Ovary (tissue), 9 donors: Measurements from ENCODE around the gene BCAS1. TPM values are rescaled to one million over a fixed set of nuclear protein-coding genes. Genes with fewer than 3 reads are reported as not detected.

Source experiments
- DNase-seq, 5 donors: peaks; one replicate each; pipeline ENCODE4 v3.0.0-alpha.2; 2019 to 2020
- H3K27ac ChIP-seq, 2 donors: fragments of 200-600 bp; one replicate each; pipeline versions ENCODE4 v1.5.1 to v1.8.0; 2019 to 2022
- H3K27me3 ChIP-seq: fragments of 200-600 bp; one replicate; pipeline ENCODE4 v1.8.0; 2022
- H3K36me3 ChIP-seq: fragments of 200-600 bp; sonication (generic); one replicate; pipeline ENCODE4 v1.5.1; 2019
- H3K4me1 ChIP-seq: one replicate; pipeline ENCODE4 v1.8.1; 2013; ENCODE audit warnings: mild to moderate bottlenecking, moderate library complexity; ENCODE audit not compliant: insufficient read depth
- H3K4me3 ChIP-seq: fragments of 200-600 bp; sonication (generic); one replicate; pipeline ENCODE4 v1.5.1; 2017
- H3K9me3 ChIP-seq, 2 donors: fragments of 200-600 bp in 1 of 2; sonication (generic) in 1 of 2; one replicate each; pipeline versions ENCODE4 v1.5.1 to v1.8.1; 2013 to 2019; ENCODE audit warnings: mild to moderate bottlenecking in 1 of 2, moderate library complexity in 1 of 2
- EP300 ChIP-seq: sonication (generic); formaldehyde crosslinking; IDR thresholded peaks from one replicate; pipeline ENCODE4 v1.6.1; 2017; ENCODE audit warnings: antibody characterized with exemption
- POLR2A ChIP-seq: fragments of 450-650 bp; IDR thresholded peaks from one replicate; pipeline ENCODE4 v1.6.1; 2017; ENCODE audit warnings: antibody characterized with exemption, mild to moderate bottlenecking, moderate library complexity
- WGBS, 3 donors: extraction: QIAGEN DNeasy Blood & Tissue Kit in 1 of 3; methylation state at CpG; one replicate each; pipeline versions ENCODE4 v1.1.5 to v1.1.7; 2013 to 2017; 5-methylcytosine and 5-hydroxymethylcytosine counted together
- intact Hi-C, 4 donors: fragments of 100-400 bp; cut with DNase I; formaldehyde crosslinking; loops; one replicate each; pipeline versions ENCODE4 v1.11.0 to v1.15.1; 2022 to 2023
- polyA plus RNA-seq, 2 donors: library from polyadenylated mRNA; stranded (reverse); fragments of 200-250 nt in 1 of 2; fragments of 350-450 nt in 1 of 2; fragmentation: Illumina TruSeq in 1 of 2; extraction: RNeasy Lipid Tissue Mini Kit (QIAGEN cat#74804) in 1 of 2; gene quantifications; one replicate each; pipeline ENCODE4 v1.2.3, GENCODE V29; 2013 to 2014
- total RNA-seq, 7 donors: library from RNA; depleted of rRNA in 2 of 7; stranded (reverse); fragments of >200 nt in 2 of 7; fragmentation: NEBNext Ultra II Directional in 3 of 7; extraction: Animal tissue kit (Norgen Biotek cat#: 25700) in 3 of 7; gene quantifications; one replicate each; pipeline versions ENCODE4 v1.1.0 to v1.2.4, GENCODE V29; 2016 to 2023
- TF ChIP-seq, protein P1 (sequence below), 3 donors: fragments of 450-650 bp in 2 of 3; fragments of 200-600 bp in 1 of 3; IDR thresholded peaks; one replicate each; pipeline versions ENCODE4 v1.5.1 to v1.8.0; 2016 to 2022; ENCODE audit warnings: antibody characterized with exemption in 3 of 3, mild to moderate bottlenecking in 1 of 3
- donor health status: DM: no; HTN: no; CAD: no; lungs with moderate emphysema.
- donor health status: DM: no; HTN: no; CAD: no.
- donor health status: Bipolar disorder and iron deficiency.
- donor health status: DM: yes; HTN: yes; CAD: no.
- donor health status: DM: no; HTN: no; CAD: no.
- donor health status: DM: yes; HTN: yes; CAD: no.

Gene BCAS1
- total and polyA plus RNA-seq, 9 donors, result 0.13 to 0.92 (median 0.51) TPM; not detected in 2

DNA sequence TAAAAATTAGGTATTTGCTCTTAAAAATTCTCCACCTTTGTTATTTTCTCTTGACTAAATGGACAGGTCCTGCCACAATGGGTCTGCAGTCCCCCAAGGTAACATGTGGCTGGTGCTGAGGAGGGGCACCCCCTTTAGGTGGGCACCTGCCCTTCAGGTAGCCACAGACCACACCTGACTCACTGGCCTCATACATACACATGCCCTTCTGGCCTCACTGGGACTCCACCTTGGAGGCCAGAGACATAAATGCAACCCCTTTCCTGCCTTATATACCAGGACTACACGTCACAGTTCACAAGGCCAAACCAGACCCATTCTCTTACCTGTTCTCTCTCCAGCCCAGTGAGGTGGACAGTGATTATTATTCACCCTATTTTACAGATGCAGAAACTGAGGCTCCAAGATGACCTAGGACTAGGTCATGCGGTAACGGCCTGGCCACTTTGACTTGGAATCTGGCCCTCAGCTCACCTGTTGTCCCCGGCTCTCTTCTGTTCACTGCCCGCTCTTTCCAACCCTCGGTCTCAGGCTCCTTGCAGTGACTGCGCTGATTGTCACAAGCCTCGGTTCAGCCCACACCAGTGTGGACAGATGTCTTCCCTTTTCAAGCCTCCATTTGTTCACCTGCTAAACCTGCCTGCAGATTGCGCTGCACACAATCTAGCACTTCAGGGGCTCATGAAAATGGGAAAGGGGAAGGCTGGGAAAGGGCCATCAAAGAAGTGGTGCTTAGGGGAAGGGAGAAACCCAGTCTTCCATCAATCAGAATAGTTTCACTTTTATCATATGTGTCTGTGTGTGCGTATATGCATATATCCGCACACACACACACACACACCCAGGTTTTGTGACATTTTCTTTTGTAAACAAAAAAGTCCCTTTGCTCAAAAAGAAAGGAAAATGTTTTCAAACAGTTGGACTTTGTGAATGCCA lies 121.7 kb downstream of the BCAS1 start:
- intact Hi-C loops, result loop anchor here in 1 of 4 donors (10.0 kb wide), 1 partner anchor 374 kb away; no protein-coding TSS in a partner anchor
- H3K27ac ChIP-seq, result no peak overlapping the region

DNA sequence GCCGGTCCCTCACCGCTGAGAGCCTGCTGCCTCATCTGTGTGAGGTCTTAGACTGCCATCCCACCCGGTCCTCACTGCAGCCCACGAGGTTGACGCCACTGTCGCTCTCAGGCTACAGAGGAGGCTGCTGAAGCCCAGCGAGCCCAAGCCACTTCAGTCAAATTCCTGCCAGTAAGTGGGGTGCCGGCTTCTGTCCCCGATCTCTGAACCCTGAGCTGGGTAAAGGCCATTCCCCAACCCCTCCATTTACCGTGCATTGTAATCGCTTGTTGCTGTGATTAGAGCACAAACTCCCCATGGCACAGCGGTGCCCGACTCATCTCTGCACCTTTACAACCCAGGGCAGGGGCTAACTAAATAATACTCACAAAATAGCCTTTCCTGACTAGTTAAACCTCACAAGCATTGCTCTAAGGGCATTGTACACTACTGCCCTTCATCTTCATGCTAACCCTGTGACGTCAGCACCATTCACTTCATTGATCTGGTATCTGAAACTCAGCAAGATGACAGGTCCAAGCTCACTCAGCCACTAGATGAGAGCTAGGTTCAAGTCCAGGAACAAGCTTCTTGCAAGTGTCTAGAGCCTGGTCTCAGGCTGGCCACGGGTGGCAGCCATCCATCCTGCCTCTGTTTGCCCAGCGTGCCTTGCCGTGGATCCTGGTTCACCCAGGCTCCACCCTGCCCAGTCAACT lies 122.7 kb downstream of the BCAS1 start:
- Histone ChIP-seq H3K9me3 (no peaks in the 10 kb centered on the region), H3K4me1 (peaks cover 2% of the 10 kb centered on the region), H3K36me3 (no peaks in the 10 kb centered on the region), H3K27me3 (no peaks in the 10 kb centered on the region), H3K4me3 (no peak overlapping the region), H3K27ac (no peak overlapping the region)
- intact Hi-C loops, result loop anchor here in 1 of 4 donors (10.0 kb wide), 1 partner anchor 373 kb away; no protein-coding TSS in a partner anchor
- TF ChIP-seq EP300 (no peak), POLR2A (no peak)
- TF ChIP-seq, protein P1, sequence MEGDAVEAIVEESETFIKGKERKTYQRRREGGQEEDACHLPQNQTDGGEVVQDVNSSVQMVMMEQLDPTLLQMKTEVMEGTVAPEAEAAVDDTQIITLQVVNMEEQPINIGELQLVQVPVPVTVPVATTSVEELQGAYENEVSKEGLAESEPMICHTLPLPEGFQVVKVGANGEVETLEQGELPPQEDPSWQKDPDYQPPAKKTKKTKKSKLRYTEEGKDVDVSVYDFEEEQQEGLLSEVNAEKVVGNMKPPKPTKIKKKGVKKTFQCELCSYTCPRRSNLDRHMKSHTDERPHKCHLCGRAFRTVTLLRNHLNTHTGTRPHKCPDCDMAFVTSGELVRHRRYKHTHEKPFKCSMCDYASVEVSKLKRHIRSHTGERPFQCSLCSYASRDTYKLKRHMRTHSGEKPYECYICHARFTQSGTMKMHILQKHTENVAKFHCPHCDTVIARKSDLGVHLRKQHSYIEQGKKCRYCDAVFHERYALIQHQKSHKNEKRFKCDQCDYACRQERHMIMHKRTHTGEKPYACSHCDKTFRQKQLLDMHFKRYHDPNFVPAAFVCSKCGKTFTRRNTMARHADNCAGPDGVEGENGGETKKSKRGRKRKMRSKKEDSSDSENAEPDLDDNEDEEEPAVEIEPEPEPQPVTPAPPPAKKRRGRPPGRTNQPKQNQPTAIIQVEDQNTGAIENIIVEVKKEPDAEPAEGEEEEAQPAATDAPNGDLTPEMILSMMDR (IDR thresholded peaks at IDR 0.05), result no peak
- DNase-seq, result no peak
- WGBS, 3 donors, result 80 to 90% (median 86%) methylated on average over 17 of the region's 17 CpGs

More for the DNA sequence above, 121.7 kb downstream of the BCAS1 start:
- H3K4me1 ChIP-seq, result no peaks in the 10 kb centered on the region
- H3K27me3 ChIP-seq, result no peaks in the 10 kb centered on the region
- H3K9me3 ChIP-seq, result no peaks in the 10 kb centered on the region
- no peak overlapping the region for H3K4me3 ChIP-seq
- TF ChIP-seq EP300 (no peak), POLR2A (no peak)
- TF ChIP-seq, protein P1 (IDR thresholded peaks at IDR 0.05), result no peak
- no peak for DNase-seq
- no peaks in the 10 kb centered on the region for H3K36me3 ChIP-seq
- 94 to 95% (median 94%) methylated on average over 11 of the region's 11 CpGs for WGBS, 3 donors

DNA sequence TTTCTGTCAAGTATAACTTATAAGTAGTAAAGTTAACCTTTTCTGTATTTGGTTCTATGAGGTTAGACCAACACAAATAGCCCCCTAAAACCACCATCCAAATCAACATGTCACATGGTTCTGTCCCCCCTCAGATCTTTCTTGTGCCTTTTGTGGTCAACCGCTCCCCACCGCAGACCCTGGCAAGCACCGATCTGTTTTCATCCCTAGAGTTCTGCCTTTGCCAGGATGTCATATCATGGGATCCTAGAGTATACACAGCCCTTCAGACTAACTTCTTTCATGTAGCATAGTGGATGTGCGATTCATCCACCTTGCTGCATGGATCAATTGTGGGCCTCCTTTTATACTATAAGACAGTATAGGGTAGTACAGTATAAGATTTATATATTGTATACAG lies 124.3 kb downstream of the BCAS1 start:
- no peaks in the 10 kb centered on the region for H3K36me3 ChIP-seq
- no peak overlapping the region for H3K27ac ChIP-seq
- DNase-seq, result no peak
- peaks cover 5% of the 10 kb centered on the region for H3K4me1 ChIP-seq
- TF ChIP-seq, protein P1 (IDR thresholded peaks at IDR 0.05), result no peak
- no peak for TF ChIP-seq POLR2A
- no peak for TF ChIP-seq EP300
- no peaks in the 10 kb centered on the region for H3K27me3 ChIP-seq
- WGBS, 3 donors, result 70 to 93% (median 89%) methylated on average over 4 of the region's 4 CpGs
- no peak overlapping the region for H3K4me3 ChIP-seq
- intact Hi-C loops, result loop anchor here in 1 of 4 donors (10.0 kb wide), 1 partner anchor 371 kb away; no protein-coding TSS in a partner anchor
- no peaks in the 10 kb centered on the region for H3K9me3 ChIP-seq

GRCh38 chr20:53945478-53945877 lies 124.9 kb downstream of the BCAS1 start:
- Histone ChIP-seq H3K4me3 (no peak overlapping the region), H3K27ac (no peak overlapping the region), H3K9me3 (no peaks in the 10 kb centered on the region), H3K27me3 (no peaks in the 10 kb centered on the region), H3K36me3 (no peaks in the 10 kb centered on the region), H3K4me1 (peaks cover 5% of the 10 kb centered on the region)
- 89 to 96% (median 95%) methylated on average over 2 of the region's 2 CpGs for WGBS, 3 donors
- no peak for DNase-seq
- intact Hi-C loops, result loop anchor here in 1 of 4 donors (10.0 kb wide), 1 partner anchor 371 kb away; no protein-coding TSS in a partner anchor
- TF ChIP-seq POLR2A (no peak), EP300 (no peak)
- TF ChIP-seq, protein P1 (IDR thresholded peaks at IDR 0.05), result no peak
